K562 (cell line): Measurements from ENCODE around the gene ZNF174. TPM values are rescaled to one million over a fixed set of nuclear protein-coding genes. Genes with fewer than 3 reads are reported as not detected.

ENCODE experiments used
- BRD4 ChIP-seq: fragments of 200-600 bp; sonication (generic); IDR thresholded peaks from 2 replicates; pipeline ENCODE4 v1.6.1; 2017; ENCODE audit warnings: inconsistent platforms
- CAMTA2 ChIP-seq: fragments of 250-450 bp; sonication (Bioruptor Pico); conservative IDR thresholded peaks from 2 replicates; pipeline ENCODE4 v1.5.1; 2022
- ETS1 ChIP-seq: conservative IDR thresholded peaks from 2 replicates; pipeline ENCODE4 v1.6.1; 2011; ENCODE audit warnings: low read depth, mild to moderate bottlenecking, low read length; ENCODE audit not compliant: control insufficient read depth
- KDM1A ChIP-seq, 2 experiments: fragments of 450-650 bp; IDR thresholded peaks; 2 replicates each; pipeline ENCODE4 v1.6.1; 2016; ENCODE audit warnings: mild to moderate bottlenecking in 2 of 2
- LARP7 ChIP-seq: fragments of 450-650 bp; IDR thresholded peaks from 2 replicates; pipeline ENCODE4 v1.6.1; 2016
- MAFK ChIP-seq: IDR thresholded peaks from 2 replicates; pipeline ENCODE4 v1.6.1; 2011; ENCODE audit warnings: low read length, improper control_type of control experiment
- NCOR1 ChIP-seq: fragments of 450-650 bp; IDR thresholded peaks from 2 replicates; pipeline ENCODE4 v1.6.1; 2016; ENCODE audit warnings: mild to moderate bottlenecking, moderate library complexity
- NFXL1 ChIP-seq: fragments of 450-650 bp; formaldehyde crosslinking; IDR thresholded peaks from 2 replicates; pipeline ENCODE4 v1.4.0; 2021; ENCODE audit warnings: mild to moderate bottlenecking
- PYGO2 ChIP-seq: fragments of 450-650 bp; IDR thresholded peaks from 2 replicates; pipeline ENCODE4 v1.6.1; 2016; ENCODE audit warnings: mild to moderate bottlenecking, missing genetic modification characterization, moderate library complexity, missing compliant biosample characterization
- SIRT6 ChIP-seq: IDR thresholded peaks from one replicate; pipeline ENCODE4 v1.6.1; 2012; ENCODE audit warnings: low read depth, mild to moderate bottlenecking, control low read depth, inconsistent platforms, low read length, moderate library complexity
- STAT6 ChIP-seq: sonication (generic); formaldehyde crosslinking; IDR thresholded peaks from 2 replicates; pipeline ENCODE4 v1.8.1; 2023; ENCODE audit warnings: mild to moderate bottlenecking, missing genetic modification reagents
- TBP ChIP-seq: optimal IDR thresholded peaks from 2 replicates; pipeline ENCODE3; 2011; ENCODE audit warnings: low read depth, low read length, improper control_type of control experiment
- THRAP3 ChIP-seq: fragments of 450-650 bp; IDR thresholded peaks from 2 replicates; pipeline ENCODE4 v1.6.1; 2016; ENCODE audit warnings: mild to moderate bottlenecking, inconsistent platforms, borderline replicate concordance
- TRIM24 ChIP-seq, 2 experiments: fragments of 450-650 bp; IDR thresholded peaks; 2 replicates each; pipeline ENCODE4 v1.6.1; 2016
- TRIM28 ChIP-seq: fragments of 450-650 bp; IDR thresholded peaks from 2 replicates; pipeline ENCODE4 v1.6.1; 2017
- ZNF133 ChIP-seq: fragments of 250-450 bp; sonication (Bioruptor Pico); IDR thresholded peaks from 2 replicates; pipeline ENCODE4 v1.4.0; 2020; ENCODE audit warnings: mild to moderate bottlenecking
- ZNF143 ChIP-seq: sonication (generic); formaldehyde crosslinking; IDR thresholded peaks from 2 replicates; pipeline ENCODE4 v1.9.0; 2022; ENCODE audit warnings: mild to moderate bottlenecking, missing genetic modification reagents
- ZNF384 ChIP-seq: IDR thresholded peaks from 2 replicates; pipeline ENCODE4 v1.6.1; 2012; ENCODE audit warnings: low read depth, low read length, improper control_type of control experiment
- ZNF41 ChIP-seq: fragments of 250-450 bp; sonication (Bioruptor Pico); conservative IDR thresholded peaks from 2 replicates; pipeline ENCODE4 v1.4.0; 2020; ENCODE audit warnings: mild to moderate bottlenecking
- ZNF586 ChIP-seq: fragments of 450-650 bp; formaldehyde crosslinking; conservative IDR thresholded peaks from 2 replicates; pipeline ENCODE4 v1.4.0; 2020; ENCODE audit warnings: mild to moderate bottlenecking, moderate library complexity
- polyA plus RNA-seq, 8 experiments: library from polyadenylated mRNA; depleted of rRNA in 4 of 8; stranded (reverse) in 5 of 8; unstranded in 3 of 8; fragments of >200 nt; fragmentation: Nextera tagmentation in 2 of 8; fragmentation: Illumina TruSeq in 1 of 8; extraction: Ambion mirVana in 2 of 8; extraction: Trizol in 1 of 8; gene quantifications; 2 replicates each; pipeline versions ENCODE4 v1.2.1 to v1.2.3, GENCODE V29; 2011 to 2014; ENCODE audit warnings: inconsistent platforms in 1 of 8, missing spikeins in 1 of 8
- total RNA-seq, 7 experiments: library from RNA; depleted of rRNA in 6 of 7; stranded (reverse); fragments of >200 nt in 6 of 7; fragmentation: Illumina TruSeq in 2 of 7; extraction: Trizol in 2 of 7; gene quantifications; 2 replicates each; pipeline versions ENCODE4 v1.2.1 to v1.2.3, GENCODE V29; 2011 to 2021; ENCODE audit warnings: low replicate concordance in 1 of 7
- TF ChIP-seq, protein P1 (sequence below): fragments of 450-650 bp; conservative IDR thresholded peaks from 2 replicates; pipeline ENCODE4 v1.6.1; 2016; ENCODE audit warnings: missing genetic modification characterization, low read depth, mild to moderate bottlenecking, control low read depth, missing compliant biosample characterization
- TF ChIP-seq, protein P2 (sequence below), 3 experiments: fragments of 200-800 bp in 1 of 3; sonication (Bioruptor generic) in 1 of 3; sonication (generic) in 1 of 3; formaldehyde crosslinking in 1 of 3; IDR thresholded peaks; 2 replicates each; pipeline versions ENCODE4 v1.6.1 to v1.8.0; 2016 to 2022; ENCODE audit warnings: mild to moderate bottlenecking in 2 of 3, missing compliant biosample characterization in 2 of 3, missing genetic modification characterization in 2 of 3, missing genetic modification reagents in 1 of 3

ZNF174 gene
- total and polyA plus RNA-seq, 9 of the 15 experiments (the other 6 are each of a cell fraction or from before 2014, with no cell fraction given): 5.1 to 19.1 (median 12.5) TPM

DNA sequence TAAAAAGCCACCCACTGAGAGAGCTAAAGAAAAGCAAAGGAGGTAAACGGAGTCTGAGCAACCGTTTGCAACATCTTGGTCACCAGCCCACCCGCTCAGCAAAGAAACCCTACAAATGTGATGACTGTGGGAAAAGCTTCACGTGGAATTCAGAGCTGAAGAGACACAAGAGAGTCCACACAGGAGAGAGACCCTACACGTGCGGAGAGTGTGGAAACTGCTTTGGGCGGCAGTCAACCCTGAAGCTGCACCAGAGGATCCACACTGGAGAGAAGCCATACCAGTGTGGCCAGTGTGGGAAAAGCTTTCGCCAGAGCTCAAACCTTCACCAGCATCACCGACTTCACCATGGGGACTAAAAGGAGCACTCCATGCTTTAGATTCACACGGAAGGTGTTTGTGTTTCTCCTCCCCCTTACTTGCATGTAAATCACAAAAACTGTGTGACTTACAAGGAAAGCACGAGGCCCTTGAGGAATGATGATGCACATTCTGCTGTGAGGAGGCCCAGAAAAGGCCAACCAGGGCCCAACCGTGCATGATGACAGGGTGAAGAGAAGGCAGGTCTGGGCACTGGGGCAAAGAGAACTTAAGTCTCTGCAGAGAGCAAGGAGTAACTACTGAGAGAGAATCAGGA, 7.7 kb downstream of the ZNF174 start (continued):
- TF ChIP-seq STAT6 (CRISPR knock-in tag) (no peak), ETS1 (no peak), PYGO2 (tag) (no peak), SIRT6 (no peak), ZNF384 (no peak), NCOR1 (no peak), THRAP3 (no peak), LARP7 (no peak), TRIM24 (IDR thresholded peaks at IDR 0.05) (peak in 1 of 2 experiments; percentile 67; a peak in 2 of 4 replicates), ZNF586 (no peak), TBP (no peak), ZNF143 (0 out of 2 replicates have a peak, but pooled peaks have one; percentile 26), CAMTA2 (CRISPR knock-in tag) (no peak), MAFK (no peak), KDM1A (IDR thresholded peaks at IDR 0.05) (peak in 1 of 2 experiments; percentile 43; a peak in 1 of 4 replicates), BRD4 (no peak), ZNF41 (CRISPR knock-in tag) (no peak), NFXL1 (CRISPR knock-in tag) (no peak), TRIM28 (peak; percentile 99), ZNF133 (CRISPR knock-in tag) (no peak)
- TF ChIP-seq, protein P1, sequence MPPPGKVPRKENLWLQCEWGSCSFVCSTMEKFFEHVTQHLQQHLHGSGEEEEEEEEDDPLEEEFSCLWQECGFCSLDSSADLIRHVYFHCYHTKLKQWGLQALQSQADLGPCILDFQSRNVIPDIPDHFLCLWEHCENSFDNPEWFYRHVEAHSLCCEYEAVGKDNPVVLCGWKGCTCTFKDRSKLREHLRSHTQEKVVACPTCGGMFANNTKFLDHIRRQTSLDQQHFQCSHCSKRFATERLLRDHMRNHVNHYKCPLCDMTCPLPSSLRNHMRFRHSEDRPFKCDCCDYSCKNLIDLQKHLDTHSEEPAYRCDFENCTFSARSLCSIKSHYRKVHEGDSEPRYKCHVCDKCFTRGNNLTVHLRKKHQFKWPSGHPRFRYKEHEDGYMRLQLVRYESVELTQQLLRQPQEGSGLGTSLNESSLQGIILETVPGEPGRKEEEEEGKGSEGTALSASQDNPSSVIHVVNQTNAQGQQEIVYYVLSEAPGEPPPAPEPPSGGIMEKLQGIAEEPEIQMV: no peak
- TF ChIP-seq, protein P2, sequence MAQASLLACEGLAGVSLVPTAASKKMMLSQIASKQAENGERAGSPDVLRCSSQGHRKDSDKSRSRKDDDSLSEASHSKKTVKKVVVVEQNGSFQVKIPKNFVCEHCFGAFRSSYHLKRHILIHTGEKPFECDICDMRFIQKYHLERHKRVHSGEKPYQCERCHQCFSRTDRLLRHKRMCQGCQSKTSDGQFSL (CRISPR knock-in tag; IDR thresholded peaks at IDR 0.05): no peak
- TF ChIP-seq, protein P2 (tag; IDR thresholded peaks at IDR 0.05): no peak
